ENCODE data around the gene HIPK2. TPM values are rescaled to one million over a fixed set of nuclear protein-coding genes. Genes with fewer than 3 reads are reported as not detected.

Gene HIPK2
- total and polyA plus RNA-seq, 8 donors = 25.1 to 61.8 (median 30.4) TPM

GRCh38 chr7:139541600-139542307, 236.0 kb downstream of the HIPK2 start:
- no peak for TF ChIP-seq CTCF (IDR thresholded peaks at IDR 0.05)
- H3K27me3 ChIP-seq = no peaks in the 10 kb centered on the region
- H3K36me3 ChIP-seq = no peaks in the 10 kb centered on the region
- ATAC-seq (no peak), DNase-seq (no peak)
- no peak overlapping the region for H3K27ac ChIP-seq
- no peak overlapping the region for H3K4me3 ChIP-seq
- H3K4me1 ChIP-seq = no peaks in the 10 kb centered on the region
- intact Hi-C loops (cut with DNase I) = no loop called here
- H3K9me3 ChIP-seq = no peaks in the 10 kb centered on the region

GRCh38 chr7:139540203-139540602, 237.6 kb downstream of the HIPK2 start:
- no peak for ATAC-seq
- Histone ChIP-seq H3K9me3 (no peaks in the 10 kb centered on the region), H3K36me3 (no peaks in the 10 kb centered on the region), H3K27ac (no peak overlapping the region), H3K27me3 (no peaks in the 10 kb centered on the region), H3K4me1 (no peaks in the 10 kb centered on the region), H3K4me3 (no peak overlapping the region)
- no peak for TF ChIP-seq CTCF (IDR thresholded peaks at IDR 0.05)
- no peak for DNase-seq
- intact Hi-C loops (cut with DNase I) = no loop called here

- Histone ChIP-seq H3K4me1 (no peaks in the 10 kb centered on the region), H3K4me3 (no peak overlapping the region), H3K9me3 (no peaks in the 10 kb centered on the region), H3K27ac (no peak overlapping the region), H3K36me3 (no peaks in the 10 kb centered on the region), H3K27me3 (no peaks in the 10 kb centered on the region)
- TF ChIP-seq CTCF (IDR thresholded peaks at IDR 0.05) = no peak
- DNase-seq (peak in 2 of 4 donors; percentile 43 to 65), ATAC-seq (no peak)
- intact Hi-C loops (cut with DNase I) = no loop called here
These were observed 238.7 kb downstream of the HIPK2 start for GRCh38 chr7:139538881-139539635.

- H3K9me3 ChIP-seq = no peaks in the 10 kb centered on the region
- no peaks in the 10 kb centered on the region for H3K27me3 ChIP-seq
- TF ChIP-seq CTCF (IDR thresholded peaks at IDR 0.05) = no peak
- H3K36me3 ChIP-seq = no peaks in the 10 kb centered on the region
- DNase-seq (no peak), ATAC-seq (no peak)
- no peak overlapping the region for H3K27ac ChIP-seq
- intact Hi-C loops (cut with DNase I) = no loop called here
- no peaks in the 10 kb centered on the region for H3K4me1 ChIP-seq
- no peak overlapping the region for H3K4me3 ChIP-seq
These were observed 241.6 kb downstream of the HIPK2 start for GRCh38 chr7:139536152-139536551.

- Histone ChIP-seq H3K36me3 (no peaks in the 10 kb centered on the region), H3K27me3 (no peaks in the 10 kb centered on the region), H3K4me1 (no peaks in the 10 kb centered on the region), H3K4me3 (no peak overlapping the region), H3K27ac (no peak overlapping the region), H3K9me3 (no peaks in the 10 kb centered on the region)
- intact Hi-C loops (cut with DNase I) = no loop called here
- no peak for DNase-seq
- no peak for TF ChIP-seq CTCF (IDR thresholded peaks at IDR 0.05)
- ATAC-seq = no peak
These were observed 242.7 kb downstream of the HIPK2 start for GRCh38 chr7:139534966-139535651.

Measured in left lung (tissue), 10 donors.